DND-41 (cell line): ENCODE data around the gene ABAT.
"Not testable (repeated sequence)": the region's sequence is repeated elsewhere in the genome, so short reads cannot be mapped to it uniquely, and the experiment has no call there.

Source experiments
- EZH2 ChIP-seq: IDR thresholded peaks from 3 replicates; pipeline ENCODE4 v1.6.1; 2012; ENCODE audit warnings: borderline replicate concordance, low read depth, mild to moderate bottlenecking, moderate library complexity, low read length, inconsistent platforms; ENCODE audit not compliant: severe bottlenecking
- TF ChIP-seq, protein P1 (sequence below): IDR thresholded peaks from 2 replicates; pipeline ENCODE4 v1.5.1; 2012; ENCODE audit warnings: borderline replicate concordance, low read length, moderate library complexity, mild to moderate bottlenecking; ENCODE audit not compliant: poor library complexity, severe bottlenecking; ENCODE audit errors: extremely low read depth

DNA sequence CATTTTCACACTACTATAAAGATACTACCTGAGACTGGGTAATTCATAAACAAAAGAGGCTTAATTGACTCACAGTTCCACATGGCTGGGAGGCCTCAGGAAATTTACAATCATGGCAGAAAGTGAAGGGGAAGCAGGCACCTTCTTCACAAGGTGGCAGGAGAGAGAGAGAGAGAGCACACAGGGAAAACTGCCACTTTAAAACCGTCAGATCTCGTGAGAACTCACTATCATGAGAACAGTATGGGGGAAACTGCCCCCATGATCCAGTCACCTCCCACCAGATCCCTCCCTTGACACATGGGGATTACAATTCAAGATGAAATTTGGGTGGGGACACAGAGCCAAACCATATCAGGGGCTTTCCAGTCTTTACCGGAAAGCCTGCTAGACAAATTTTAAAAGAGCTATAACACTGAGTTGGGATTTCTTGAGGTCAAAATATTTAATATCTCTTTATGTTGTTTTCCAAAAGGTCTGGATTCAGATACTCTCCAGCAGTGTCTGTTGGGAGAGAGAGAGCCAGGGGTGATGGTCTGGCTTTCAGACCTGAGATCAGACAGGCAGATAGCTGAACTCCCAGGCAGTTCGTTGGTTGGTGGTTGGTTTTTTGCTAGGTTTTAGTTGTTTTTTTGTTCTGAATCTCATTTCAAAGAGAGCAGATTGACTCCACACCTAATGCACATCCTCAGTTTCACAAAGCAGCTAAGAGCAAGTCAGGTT is 30.8 kb downstream of the ABAT start:
- TF ChIP-seq, protein P1, sequence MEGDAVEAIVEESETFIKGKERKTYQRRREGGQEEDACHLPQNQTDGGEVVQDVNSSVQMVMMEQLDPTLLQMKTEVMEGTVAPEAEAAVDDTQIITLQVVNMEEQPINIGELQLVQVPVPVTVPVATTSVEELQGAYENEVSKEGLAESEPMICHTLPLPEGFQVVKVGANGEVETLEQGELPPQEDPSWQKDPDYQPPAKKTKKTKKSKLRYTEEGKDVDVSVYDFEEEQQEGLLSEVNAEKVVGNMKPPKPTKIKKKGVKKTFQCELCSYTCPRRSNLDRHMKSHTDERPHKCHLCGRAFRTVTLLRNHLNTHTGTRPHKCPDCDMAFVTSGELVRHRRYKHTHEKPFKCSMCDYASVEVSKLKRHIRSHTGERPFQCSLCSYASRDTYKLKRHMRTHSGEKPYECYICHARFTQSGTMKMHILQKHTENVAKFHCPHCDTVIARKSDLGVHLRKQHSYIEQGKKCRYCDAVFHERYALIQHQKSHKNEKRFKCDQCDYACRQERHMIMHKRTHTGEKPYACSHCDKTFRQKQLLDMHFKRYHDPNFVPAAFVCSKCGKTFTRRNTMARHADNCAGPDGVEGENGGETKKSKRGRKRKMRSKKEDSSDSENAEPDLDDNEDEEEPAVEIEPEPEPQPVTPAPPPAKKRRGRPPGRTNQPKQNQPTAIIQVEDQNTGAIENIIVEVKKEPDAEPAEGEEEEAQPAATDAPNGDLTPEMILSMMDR: not testable (repeated sequence)
- not testable (repeated sequence) for TF ChIP-seq EZH2
